ENCODE measurements around the gene DCTN2. TPM values are rescaled to one million over a fixed set of nuclear protein-coding genes. Genes with fewer than 3 reads are reported as not detected.

The DCTN2 gene
- total RNA-seq, 1 donor from 2014 or later, result 106 TPM

GRCh38 chr12:57550641-57551549, 3.9 kb upstream of the DCTN2 start:
- no peak for DNase-seq (ENCODE audit: low spot score)

- DNase-seq (ENCODE audit: low spot score), result no peak
These were observed 3.1 kb upstream of the DCTN2 start, which contains the start of gene KIF5A for GRCh38 chr12:57549909-57550640. TSS of gene KIF5A (plus strand) at chr12:57550044. CDS start at chr12:57550272, 228 bp downstream.

- DNase-seq (ENCODE audit: low spot score), result no peak
These were observed 2.4 kb upstream of the DCTN2 start for GRCh38 chr12:57549203-57549908.

- no peak for DNase-seq (ENCODE audit: low spot score)
These were observed 1.5 kb upstream of the DCTN2 start for GRCh38 chr12:57548488-57548887.

GRCh38 chr12:57548013-57548315, 972 bp upstream of the DCTN2 start:
- no peak for DNase-seq (ENCODE audit: low spot score)

- no peak for DNase-seq (ENCODE audit: low spot score)
These were observed 458 bp upstream of the DCTN2 start for GRCh38 chr12:57547288-57548012.

- DNase-seq (ENCODE audit: low spot score), result no peak
These were observed 1.1 kb downstream of the DCTN2 start for GRCh38 chr12:57545809-57546437.

- DNase-seq (ENCODE audit: low spot score), result no peak
These were observed 3.4 kb downstream of the DCTN2 start for GRCh38 chr12:57543581-57543980.

- no peak for DNase-seq (ENCODE audit: low spot score)
These were observed 5.3 kb downstream of the DCTN2 start for GRCh38 chr12:57541717-57542116.

GRCh38 chr12:57541001-57541400, 6.0 kb downstream of the DCTN2 start:
- DNase-seq (ENCODE audit: low spot score), result no peak

- DNase-seq (ENCODE audit: low spot score), result no peak
These were observed 7.7 kb downstream of the DCTN2 start for GRCh38 chr12:57539134-57539768.

GRCh38 chr12:57536597-57536942, 10.4 kb downstream of the DCTN2 start:
- DNase-seq (ENCODE audit: low spot score), result no peak

- no peak for DNase-seq (ENCODE audit: low spot score)
These were observed 11.0 kb downstream of the DCTN2 start for GRCh38 chr12:57535764-57536596.

GRCh38 chr12:57534991-57535543, 11.9 kb downstream of the DCTN2 start:
- no peak for DNase-seq (ENCODE audit: low spot score)

GRCh38 chr12:57534250-57534649, 12.7 kb downstream of the DCTN2 start:
- DNase-seq (ENCODE audit: low spot score), result no peak

GRCh38 chr12:57533108-57533507, 13.9 kb downstream of the DCTN2 start:
- no peak for DNase-seq (ENCODE audit: low spot score)

GRCh38 chr12:57531836-57532235, 15.2 kb downstream of the DCTN2 start:
- no peak for DNase-seq (ENCODE audit: low spot score)

GRCh38 chr12:57530396-57531142, 16.4 kb downstream of the DCTN2 start:
- DNase-seq (ENCODE audit: low spot score), result no peak
